Vagina (tissue), 2 donors: ENCODE data around the gene FGD2. TPM values are rescaled to one million over a fixed set of nuclear protein-coding genes. Genes with fewer than 3 reads are reported as not detected.

ENCODE experiments used
- DNase-seq, 2 donors: peaks; one replicate each; pipeline ENCODE4 v3.0.0-alpha.2; 2017; ENCODE audit errors: extremely low spot score in 2 of 2
- H3K27ac ChIP-seq: fragments of 200-600 bp; sonication (generic); one replicate; pipeline ENCODE4 v1.5.1; 2019
- H3K27me3 ChIP-seq: fragments of 200-600 bp; sonication (generic); one replicate; pipeline ENCODE4 v1.5.1; 2019
- H3K36me3 ChIP-seq, 2 donors: fragments of 200-600 bp; sonication (generic); one replicate each; pipeline ENCODE4 v1.5.1; 2017 to 2019
- H3K4me1 ChIP-seq: fragments of 200-600 bp; sonication (generic); one replicate; pipeline ENCODE4 v1.5.1; 2019
- H3K4me3 ChIP-seq, 2 donors: fragments of 200-600 bp; sonication (generic); 1 replicate in 1 of 2; 2 replicates in 1 of 2; pipeline ENCODE4 v1.5.1; 2016 to 2019
- H3K9me3 ChIP-seq: fragments of 200-600 bp; sonication (generic); one replicate; pipeline ENCODE4 v1.5.1; 2019
- CTCF ChIP-seq, 3 experiments: fragments of 450-650 bp in 2 of 3; fragments of 200-600 bp in 1 of 3; sonication (generic) in 1 of 3; IDR thresholded peaks; one replicate each; pipeline ENCODE4 v1.5.1; 2017 to 2019; ENCODE audit warnings: antibody characterized with exemption in 3 of 3, mild to moderate bottlenecking in 2 of 3, moderate library complexity in 2 of 3
- POLR2A ChIP-seq, 2 donors: fragments of 450-650 bp; IDR thresholded peaks; one replicate each; pipeline ENCODE4 v1.6.1; 2017; ENCODE audit warnings: antibody characterized with exemption in 2 of 2, mild to moderate bottlenecking in 2 of 2, moderate library complexity in 2 of 2
- POLR2AphosphoS5 ChIP-seq, 2 donors: sonication (generic); formaldehyde crosslinking; IDR thresholded peaks; one replicate each; pipeline ENCODE4 v1.9.0; 2017; ENCODE audit warnings: antibody characterized with exemption in 2 of 2, mild to moderate bottlenecking in 2 of 2, low read depth in 1 of 2; ENCODE audit not compliant: insufficient read depth in 1 of 2
- intact Hi-C: fragments of 100-400 bp; cut with DNase I; formaldehyde crosslinking; loops from one replicate; pipeline ENCODE4 v1.15.1; 2023
- total RNA-seq: library from RNA; depleted of rRNA; stranded (reverse); fragments of >200 nt; gene quantifications from one replicate; pipeline ENCODE4 v1.2.3, GENCODE V29; 2016

FGD2 gene
- total RNA-seq, 1 donor from 2014 or later, result 20.4 TPM

- H3K4me1 ChIP-seq, result peaks cover 4% of the 10 kb centered on the region
- H3K9me3 ChIP-seq, result no peaks in the 10 kb centered on the region
- intact Hi-C loops, result no loop called here
- H3K4me3 ChIP-seq, result no peak overlapping the region
- no peak overlapping the region for H3K27ac ChIP-seq
- TF ChIP-seq POLR2AphosphoS5 (IDR thresholded peaks at IDR 0.05; ENCODE audit: insufficient read depth in 1 of 2, low read depth in 1 of 2) (no peak), POLR2A (IDR thresholded peaks at IDR 0.05) (no peak), CTCF (IDR thresholded peaks at IDR 0.05) (no peak)
- H3K36me3 ChIP-seq, result no peaks in the 10 kb centered on the region
- H3K27me3 ChIP-seq, result no peaks in the 10 kb centered on the region
- no peak for DNase-seq
Observed at GRCh38 chr6:37033819-37034795, 28.7 kb downstream of the FGD2 start.

GRCh38 chr6:37036146-37036545 is 30.7 kb downstream of the FGD2 start:
- Histone ChIP-seq H3K27me3 (no peaks in the 10 kb centered on the region), H3K4me1 (peaks cover 4% of the 10 kb centered on the region), H3K9me3 (no peaks in the 10 kb centered on the region), H3K27ac (no peak overlapping the region), H3K4me3 (no peak overlapping the region), H3K36me3 (no peaks in the 10 kb centered on the region)
- no peak for DNase-seq
- no peak for TF ChIP-seq POLR2AphosphoS5 (IDR thresholded peaks at IDR 0.05; ENCODE audit: insufficient read depth in 1 of 2, low read depth in 1 of 2)
- no peak for TF ChIP-seq CTCF (IDR thresholded peaks at IDR 0.05)
- no peak for TF ChIP-seq POLR2A (IDR thresholded peaks at IDR 0.05)
- intact Hi-C loops, result no loop called here

GRCh38 chr6:37038292-37039198 is 33.1 kb downstream of the FGD2 start:
- Histone ChIP-seq H3K27me3 (no peaks in the 10 kb centered on the region), H3K4me3 (no peak overlapping the region), H3K4me1 (peaks cover 4% of the 10 kb centered on the region), H3K36me3 (no peaks in the 10 kb centered on the region), H3K27ac (no peak overlapping the region), H3K9me3 (no peaks in the 10 kb centered on the region)
- intact Hi-C loops, result no loop called here
- no peak for DNase-seq
- TF ChIP-seq POLR2A (IDR thresholded peaks at IDR 0.05) (no peak), POLR2AphosphoS5 (IDR thresholded peaks at IDR 0.05; ENCODE audit: insufficient read depth in 1 of 2, low read depth in 1 of 2) (no peak), CTCF (IDR thresholded peaks at IDR 0.05) (no peak)

- Histone ChIP-seq H3K27ac (no peak overlapping the region), H3K4me1 (peaks cover 4% of the 10 kb centered on the region), H3K9me3 (no peaks in the 10 kb centered on the region), H3K27me3 (no peaks in the 10 kb centered on the region), H3K36me3 (no peaks in the 10 kb centered on the region), H3K4me3 (no peak overlapping the region)
- TF ChIP-seq CTCF (IDR thresholded peaks at IDR 0.05), result no peak
- no peak for TF ChIP-seq POLR2AphosphoS5 (IDR thresholded peaks at IDR 0.05; ENCODE audit: insufficient read depth in 1 of 2, low read depth in 1 of 2)
- TF ChIP-seq POLR2A (IDR thresholded peaks at IDR 0.05), result no peak
- intact Hi-C loops, result no loop called here
- DNase-seq, result no peak
Observed at GRCh38 chr6:37039958-37040357, 34.5 kb downstream of the FGD2 start.
